Suprapubic skin (tissue), 3 donors: ENCODE measurements around the gene TMPRSS11D.

Experiments used
- POLR2A ChIP-seq, 2 donors: fragments of 450-650 bp; IDR thresholded peaks; one replicate each; pipeline ENCODE4 v1.6.1; 2017; ENCODE audit warnings: antibody characterized with exemption in 2 of 2, mild to moderate bottlenecking in 2 of 2, moderate library complexity in 2 of 2
- TF ChIP-seq, protein P1 (sequence below), 2 donors: fragments of 200-600 bp in 1 of 2; fragments of 450-650 bp in 1 of 2; sonication (generic) in 1 of 2; IDR thresholded peaks; one replicate each; pipeline ENCODE4 v1.5.1; 2016 to 2019; ENCODE audit warnings: antibody characterized with exemption in 2 of 2, mild to moderate bottlenecking in 1 of 2, moderate library complexity in 1 of 2

DNA sequence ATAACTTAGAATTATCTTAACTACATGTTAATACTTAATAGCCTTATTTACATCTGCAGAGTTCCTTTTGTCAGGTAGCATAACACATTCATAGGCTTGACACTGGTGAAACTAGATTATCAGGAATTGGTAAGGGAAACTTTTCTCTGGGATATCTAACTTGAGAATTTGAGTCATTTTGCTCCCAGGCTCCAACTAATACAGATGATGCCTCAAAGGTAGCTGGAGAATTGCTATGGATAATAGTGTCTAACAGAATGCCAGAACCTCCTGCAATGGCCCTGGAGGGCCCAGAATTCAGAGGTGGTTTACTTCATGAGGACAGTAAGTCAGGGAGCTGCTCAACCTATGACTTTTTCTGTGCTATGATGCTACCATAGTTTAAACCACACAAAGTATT lies 13.9 kb upstream of the TMPRSS11D start:
- TF ChIP-seq, protein P1, sequence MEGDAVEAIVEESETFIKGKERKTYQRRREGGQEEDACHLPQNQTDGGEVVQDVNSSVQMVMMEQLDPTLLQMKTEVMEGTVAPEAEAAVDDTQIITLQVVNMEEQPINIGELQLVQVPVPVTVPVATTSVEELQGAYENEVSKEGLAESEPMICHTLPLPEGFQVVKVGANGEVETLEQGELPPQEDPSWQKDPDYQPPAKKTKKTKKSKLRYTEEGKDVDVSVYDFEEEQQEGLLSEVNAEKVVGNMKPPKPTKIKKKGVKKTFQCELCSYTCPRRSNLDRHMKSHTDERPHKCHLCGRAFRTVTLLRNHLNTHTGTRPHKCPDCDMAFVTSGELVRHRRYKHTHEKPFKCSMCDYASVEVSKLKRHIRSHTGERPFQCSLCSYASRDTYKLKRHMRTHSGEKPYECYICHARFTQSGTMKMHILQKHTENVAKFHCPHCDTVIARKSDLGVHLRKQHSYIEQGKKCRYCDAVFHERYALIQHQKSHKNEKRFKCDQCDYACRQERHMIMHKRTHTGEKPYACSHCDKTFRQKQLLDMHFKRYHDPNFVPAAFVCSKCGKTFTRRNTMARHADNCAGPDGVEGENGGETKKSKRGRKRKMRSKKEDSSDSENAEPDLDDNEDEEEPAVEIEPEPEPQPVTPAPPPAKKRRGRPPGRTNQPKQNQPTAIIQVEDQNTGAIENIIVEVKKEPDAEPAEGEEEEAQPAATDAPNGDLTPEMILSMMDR (IDR thresholded peaks at IDR 0.05) = no peak
- TF ChIP-seq POLR2A (IDR thresholded peaks at IDR 0.05) = no peak
